Lower leg skin (tissue), 4 donors: ENCODE results near the gene INKA2. TPM values are rescaled to one million over a fixed set of nuclear protein-coding genes. Genes with fewer than 3 reads are reported as not detected.
A peak's percentile ranks its signal among the peaks of the same experiment; 100 is the strongest.

Source experiments
- DNase-seq, 2 donors: peaks; one replicate each; pipeline ENCODE4 v3.0.0-alpha.2; 2019; ENCODE audit warnings: low spot score in 2 of 2
- H3K4me3 ChIP-seq: fragments of 200-600 bp; sonication (generic); 2 replicates; pipeline ENCODE4 v1.5.1; 2017; ENCODE audit warnings: mild to moderate bottlenecking, low read depth; ENCODE audit not compliant: poor library complexity, severe bottlenecking
- CTCF ChIP-seq, 3 donors: fragments of 450-650 bp; IDR thresholded peaks; one replicate each; pipeline ENCODE4 v1.5.1; 2016; ENCODE audit warnings: antibody characterized with exemption in 3 of 3, mild to moderate bottlenecking in 3 of 3, moderate library complexity in 2 of 3
- POLR2A ChIP-seq, 2 donors: fragments of 450-650 bp; IDR thresholded peaks; one replicate each; pipeline ENCODE4 v1.6.1; 2016 to 2017; ENCODE audit warnings: antibody characterized with exemption in 2 of 2, mild to moderate bottlenecking in 1 of 2, moderate library complexity in 1 of 2
- WGBS, 2 donors: methylation state at CpG; one replicate each; pipeline ENCODE4 v1.1.5; 2018; 5-methylcytosine and 5-hydroxymethylcytosine counted together
- intact Hi-C: fragments of 100-400 bp; cut with DNase I; formaldehyde crosslinking; loops from one replicate; pipeline ENCODE4 v1.15.0; 2023; ENCODE audit warnings: low total_unique reads
- total RNA-seq, 4 donors: library from RNA; depleted of rRNA; stranded (reverse); fragments of >200 nt; gene quantifications; one replicate each; pipeline ENCODE4 v1.1.0, GENCODE V29; 2016

INKA2 gene
- total RNA-seq, 4 donors from 2014 or later, result 2.5 to 8.7 (median 4.8) TPM

DNA sequence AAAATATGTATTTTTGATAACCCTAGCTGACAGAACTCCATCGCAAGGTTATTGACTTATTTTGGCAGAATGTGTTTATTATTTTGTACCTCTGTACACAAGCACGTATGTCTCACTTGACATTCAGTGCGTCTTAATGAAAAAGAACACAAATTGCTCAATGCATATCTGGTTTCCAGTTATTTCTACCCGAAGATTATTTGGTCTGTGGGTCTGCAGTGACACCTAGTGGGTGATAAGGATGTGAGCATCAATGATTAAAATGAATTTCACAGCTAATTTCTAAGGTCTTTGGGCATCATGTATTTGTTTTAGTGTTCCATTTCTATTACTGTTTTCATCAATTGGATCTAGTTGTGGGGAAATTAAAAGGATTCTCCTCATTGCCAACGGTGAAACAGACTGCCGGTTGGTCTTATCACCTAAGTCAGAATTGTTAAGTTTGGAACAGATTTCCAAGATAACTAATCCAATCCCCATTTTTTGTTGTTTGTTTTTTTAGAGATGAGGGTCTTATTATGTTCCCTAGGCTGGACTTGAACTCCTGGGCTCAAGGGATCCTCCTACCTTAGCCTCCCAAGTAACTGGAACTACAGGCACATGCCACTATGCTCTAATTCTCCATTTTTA is 30.4 kb upstream of the INKA2 start:
- intact Hi-C loops, result loop anchor here (5.0 to 10.0 kb wide), 3 partner anchors 55 to 1535 kb away; no protein-coding TSS in a partner anchor

GRCh38 chr1:111768625-111769024 is 29.4 kb upstream of the INKA2 start:
- no peak for TF ChIP-seq CTCF (IDR thresholded peaks at IDR 0.05)
- no peak for TF ChIP-seq POLR2A (IDR thresholded peaks at IDR 0.05)
- no peak for DNase-seq
- H3K4me3 ChIP-seq, result no peak overlapping the region
- intact Hi-C loops, result loop anchor here (10.0 kb wide), 2 partner anchors 54 to 1534 kb away; no protein-coding TSS in a partner anchor

More for the DNA sequence above, 30.4 kb upstream of the INKA2 start:
- no peak overlapping the region for H3K4me3 ChIP-seq
- TF ChIP-seq CTCF (IDR thresholded peaks at IDR 0.05), result peak in 1 of 3 donors; percentile 60
- no peak for TF ChIP-seq POLR2A (IDR thresholded peaks at IDR 0.05)
- 31 to 35% methylated on average over 6 of the region's 6 CpGs for WGBS, 2 donors
- DNase-seq, result no peak

DNA sequence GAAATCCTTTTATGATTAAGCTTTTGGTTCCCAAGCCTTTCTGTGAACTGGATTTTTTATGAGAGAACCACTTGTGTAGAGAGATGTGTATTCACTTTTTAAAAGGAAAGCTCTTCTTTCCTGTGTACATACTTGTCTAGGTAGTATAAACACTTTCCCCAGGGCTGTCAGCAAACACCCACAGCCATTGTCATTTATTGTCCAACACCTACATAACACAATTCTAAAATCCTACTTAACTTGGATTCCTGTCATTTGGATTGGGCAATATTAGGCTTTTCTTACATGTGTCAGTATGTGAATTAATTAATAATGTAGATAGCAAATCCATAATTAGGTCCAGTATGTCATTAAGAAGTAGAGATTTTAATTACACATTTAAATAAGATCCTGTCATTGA is 28.8 kb upstream of the INKA2 start:
- intact Hi-C loops, result loop anchor here (10.0 kb wide), 2 partner anchors 53 to 1533 kb away; no protein-coding TSS in a partner anchor

DNA sequence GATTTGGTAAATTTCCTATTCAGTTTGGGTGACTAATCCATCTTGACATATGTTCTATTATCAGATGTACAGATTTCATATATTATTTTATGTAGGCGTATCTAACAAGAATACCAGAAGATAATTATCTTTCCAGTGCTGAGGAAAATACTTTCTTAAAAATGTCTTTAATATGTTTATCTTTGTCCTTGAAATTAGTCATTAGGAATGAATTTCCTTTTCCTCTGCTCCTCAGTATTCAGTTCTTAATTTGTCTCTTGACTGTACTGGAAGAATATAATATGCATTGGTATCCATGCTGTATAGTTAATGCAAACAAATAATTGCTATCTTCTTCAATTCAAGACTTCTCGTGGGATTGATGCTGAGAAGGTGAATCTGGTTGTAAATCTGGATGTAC is 23.1 kb upstream of the INKA2 start:
- 91 to 92% methylated on average over 2 of the region's 2 CpGs for WGBS, 2 donors
- no peak for DNase-seq
- intact Hi-C loops, result loop anchor here (5.0 to 10.0 kb wide), 3 partner anchors 48 to 1528 kb away; no protein-coding TSS in a partner anchor
- TF ChIP-seq CTCF (IDR thresholded peaks at IDR 0.05) (no peak), POLR2A (IDR thresholded peaks at IDR 0.05) (no peak)
- no peak overlapping the region for H3K4me3 ChIP-seq

More for the DNA sequence above, 28.8 kb upstream of the INKA2 start:
- no peak for TF ChIP-seq CTCF (IDR thresholded peaks at IDR 0.05)
- no peak for TF ChIP-seq POLR2A (IDR thresholded peaks at IDR 0.05)
- H3K4me3 ChIP-seq, result no peak overlapping the region
- DNase-seq, result no peak

DNA sequence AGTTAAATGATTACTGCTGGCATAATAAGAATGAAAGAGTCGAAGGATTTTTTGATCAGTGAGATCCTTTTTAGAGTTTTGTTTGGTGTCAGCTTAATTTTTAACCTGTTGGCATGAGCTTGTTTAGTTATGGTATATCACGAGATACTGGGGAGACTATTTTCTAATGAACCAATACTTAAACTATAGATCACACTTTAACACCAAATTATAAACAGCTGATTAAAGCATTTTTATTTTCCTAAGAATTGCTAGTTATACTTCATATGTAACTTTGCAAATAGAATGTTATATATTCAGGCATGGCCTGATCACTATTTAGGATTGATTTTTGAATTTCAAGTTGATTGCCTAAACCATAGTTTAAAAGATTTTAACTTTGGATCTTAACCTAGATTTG is 22.5 kb upstream of the INKA2 start:
- intact Hi-C loops, result loop anchor here (5.0 to 10.0 kb wide), 3 partner anchors 47 to 1527 kb away; no protein-coding TSS in a partner anchor
- H3K4me3 ChIP-seq, result no peak overlapping the region
- DNase-seq, result no peak
- TF ChIP-seq POLR2A (IDR thresholded peaks at IDR 0.05), result no peak
- TF ChIP-seq CTCF (IDR thresholded peaks at IDR 0.05), result no peak
- WGBS, 2 donors, result 92 to 95% methylated on average over 2 of the region's 2 CpGs

DNA sequence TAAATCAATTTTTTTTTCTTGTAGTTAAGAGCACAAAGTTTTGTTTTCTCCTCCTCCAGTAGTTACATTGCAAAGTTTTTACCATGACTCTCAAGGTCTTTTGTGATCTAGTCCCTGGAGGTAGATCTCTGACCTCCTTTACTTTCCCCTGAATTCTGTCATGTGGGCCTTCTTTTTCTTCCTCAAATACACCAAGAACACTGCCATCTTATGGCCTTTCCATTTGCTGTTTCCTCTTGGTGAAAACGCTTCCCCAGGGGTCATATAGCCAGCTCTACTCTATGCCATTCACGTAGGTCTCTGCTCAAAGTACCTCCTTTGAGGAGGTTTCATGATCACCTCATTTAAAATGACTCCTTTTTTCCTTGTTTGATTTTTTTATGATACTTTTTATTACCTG is 19.2 kb upstream of the INKA2 start:
- WGBS, 2 donors, result 68 to 69% methylated on average over 2 of the region's 2 CpGs
- TF ChIP-seq CTCF (IDR thresholded peaks at IDR 0.05) (no peak), POLR2A (IDR thresholded peaks at IDR 0.05) (no peak)
- no peak for DNase-seq
- H3K4me3 ChIP-seq, result no peak overlapping the region
- intact Hi-C loops, result no loop called here
